ENCODE data around the gene HCST. TPM values are rescaled to one million over a fixed set of nuclear protein-coding genes. Genes with fewer than 3 reads are reported as not detected.

The HCST gene
- total and polyA plus RNA-seq, 2 of the 13 experiments (the other 11 are each of a cell fraction or from before 2014, with no cell fraction given), result 0.24 to 1.2 TPM

DNA sequence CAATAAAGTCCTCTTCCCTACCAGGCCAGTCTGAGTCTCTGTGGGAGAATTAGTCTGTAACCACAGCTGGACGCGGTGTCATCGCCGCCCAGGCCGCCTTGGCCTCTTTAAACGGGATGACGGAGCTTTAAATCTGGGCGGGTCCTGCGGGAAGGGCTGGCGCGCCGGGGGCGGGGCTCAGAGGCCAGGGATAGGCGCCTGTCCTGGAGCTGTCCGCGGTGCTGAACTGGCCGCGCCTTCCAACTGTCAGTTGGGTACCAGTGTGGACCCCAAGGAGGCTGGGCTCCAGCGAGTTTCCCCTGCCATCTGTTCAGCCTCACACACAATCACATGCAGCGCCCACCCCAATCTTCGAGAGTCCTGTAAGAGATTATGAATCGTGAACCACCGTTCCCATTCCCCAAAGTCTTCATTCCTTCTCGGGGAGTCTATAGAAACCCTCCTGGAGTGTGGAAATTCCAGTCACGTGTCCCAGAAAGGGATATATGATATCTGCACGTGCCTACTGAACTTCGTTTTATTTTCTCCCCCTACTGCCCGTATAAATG is 22.5 kb upstream of the HCST start (continued):
- TF ChIP-seq CBFB (CRISPR knock-in tag; IDR thresholded peaks at IDR 0.05) (peak; percentile 60; the same call in 1 of the 2 replicates), SP140L (CRISPR knock-in tag; IDR thresholded peaks at IDR 0.05; ENCODE audit: borderline replicate concordance) (peak; percentile 93; the same call in 1 of the 2 replicates), HMG20B (CRISPR knock-in tag; conservative IDR thresholded peaks at IDR 0.05) (0 out of 2 replicates have a peak, but pooled peaks have one; percentile 69), ZNF160 (CRISPR knock-in tag; IDR thresholded peaks at IDR 0.05) (peak; percentile 88; the same call in 1 of the 2 replicates), HIVEP1 (CRISPR knock-in tag; IDR thresholded peaks at IDR 0.05) (peak; percentile 58; the same call in 1 of the 2 replicates), RCOR2 (CRISPR knock-in tag; IDR thresholded peaks at IDR 0.05) (0 out of 2 replicates have a peak, but pooled peaks have one; percentile 42), GABPB1 (CRISPR knock-in tag; IDR thresholded peaks at IDR 0.05) (peak; percentile 72), MZF1 (CRISPR knock-in tag; IDR thresholded peaks at IDR 0.05; ENCODE audit: borderline replicate concordance) (peak; percentile 74; the same call in 1 of the 2 replicates), ZC3H13 (CRISPR knock-in tag; IDR thresholded peaks at IDR 0.05) (no peak), HHEX (CRISPR knock-in tag; IDR thresholded peaks at IDR 0.05) (no peak), ZNF124 (CRISPR knock-in tag; IDR thresholded peaks at IDR 0.05) (0 out of 2 replicates have a peak, but pooled peaks have one; percentile 81), KDM1A (CRISPR knock-in tag; IDR thresholded peaks at IDR 0.05) (no peak), ZNF264 (CRISPR knock-in tag; IDR thresholded peaks at IDR 0.05) (peak; percentile 88), NCOA5 (CRISPR knock-in tag; IDR thresholded peaks at IDR 0.05) (no peak), MED1 (CRISPR knock-in tag; IDR thresholded peaks at IDR 0.05) (peak; percentile 75; the same call in 1 of the 2 replicates), SOX5 (CRISPR knock-in tag; IDR thresholded peaks at IDR 0.05; ENCODE audit: borderline replicate concordance) (peak; percentile 64; the same call in 1 of the 2 replicates), HDAC6 (IDR thresholded peaks at IDR 0.05; ENCODE audit: low read depth, low read length) (no peak), HNRNPUL1 (IDR thresholded peaks at IDR 0.05; ENCODE audit: low read depth, low read length) (no peak), ZNF468 (CRISPR knock-in tag; IDR thresholded peaks at IDR 0.05) (no peak), CHCHD3 (CRISPR knock-in tag; IDR thresholded peaks at IDR 0.05) (peak; percentile 88), SIX1 (CRISPR knock-in tag; IDR thresholded peaks at IDR 0.05; ENCODE audit: borderline replicate concordance) (0 out of 2 replicates have a peak, but pooled peaks have one; percentile 34)
- TF ChIP-seq, protein P1, sequence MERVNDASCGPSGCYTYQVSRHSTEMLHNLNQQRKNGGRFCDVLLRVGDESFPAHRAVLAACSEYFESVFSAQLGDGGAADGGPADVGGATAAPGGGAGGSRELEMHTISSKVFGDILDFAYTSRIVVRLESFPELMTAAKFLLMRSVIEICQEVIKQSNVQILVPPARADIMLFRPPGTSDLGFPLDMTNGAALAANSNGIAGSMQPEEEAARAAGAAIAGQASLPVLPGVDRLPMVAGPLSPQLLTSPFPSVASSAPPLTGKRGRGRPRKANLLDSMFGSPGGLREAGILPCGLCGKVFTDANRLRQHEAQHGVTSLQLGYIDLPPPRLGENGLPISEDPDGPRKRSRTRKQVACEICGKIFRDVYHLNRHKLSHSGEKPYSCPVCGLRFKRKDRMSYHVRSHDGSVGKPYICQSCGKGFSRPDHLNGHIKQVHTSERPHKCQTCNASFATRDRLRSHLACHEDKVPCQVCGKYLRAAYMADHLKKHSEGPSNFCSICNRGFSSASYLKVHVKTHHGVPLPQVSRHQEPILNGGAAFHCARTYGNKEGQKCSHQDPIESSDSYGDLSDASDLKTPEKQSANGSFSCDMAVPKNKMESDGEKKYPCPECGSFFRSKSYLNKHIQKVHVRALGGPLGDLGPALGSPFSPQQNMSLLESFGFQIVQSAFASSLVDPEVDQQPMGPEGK (CRISPR knock-in tag; IDR thresholded peaks at IDR 0.05), result peak; percentile 55
- TF ChIP-seq, protein P2, sequence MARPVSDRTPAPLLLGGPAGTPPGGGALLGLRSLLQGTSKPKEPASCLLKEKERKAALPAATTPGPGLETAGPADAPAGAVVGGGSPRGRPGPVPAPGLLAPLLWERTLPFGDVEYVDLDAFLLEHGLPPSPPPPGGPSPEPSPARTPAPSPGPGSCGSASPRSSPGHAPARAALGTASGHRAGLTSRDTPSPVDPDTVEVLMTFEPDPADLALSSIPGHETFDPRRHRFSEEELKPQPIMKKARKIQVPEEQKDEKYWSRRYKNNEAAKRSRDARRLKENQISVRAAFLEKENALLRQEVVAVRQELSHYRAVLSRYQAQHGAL (CRISPR knock-in tag; IDR thresholded peaks at IDR 0.05; ENCODE audit: not compliant biosample characterization), result peak; percentile 96
- TF ChIP-seq, protein P3, sequence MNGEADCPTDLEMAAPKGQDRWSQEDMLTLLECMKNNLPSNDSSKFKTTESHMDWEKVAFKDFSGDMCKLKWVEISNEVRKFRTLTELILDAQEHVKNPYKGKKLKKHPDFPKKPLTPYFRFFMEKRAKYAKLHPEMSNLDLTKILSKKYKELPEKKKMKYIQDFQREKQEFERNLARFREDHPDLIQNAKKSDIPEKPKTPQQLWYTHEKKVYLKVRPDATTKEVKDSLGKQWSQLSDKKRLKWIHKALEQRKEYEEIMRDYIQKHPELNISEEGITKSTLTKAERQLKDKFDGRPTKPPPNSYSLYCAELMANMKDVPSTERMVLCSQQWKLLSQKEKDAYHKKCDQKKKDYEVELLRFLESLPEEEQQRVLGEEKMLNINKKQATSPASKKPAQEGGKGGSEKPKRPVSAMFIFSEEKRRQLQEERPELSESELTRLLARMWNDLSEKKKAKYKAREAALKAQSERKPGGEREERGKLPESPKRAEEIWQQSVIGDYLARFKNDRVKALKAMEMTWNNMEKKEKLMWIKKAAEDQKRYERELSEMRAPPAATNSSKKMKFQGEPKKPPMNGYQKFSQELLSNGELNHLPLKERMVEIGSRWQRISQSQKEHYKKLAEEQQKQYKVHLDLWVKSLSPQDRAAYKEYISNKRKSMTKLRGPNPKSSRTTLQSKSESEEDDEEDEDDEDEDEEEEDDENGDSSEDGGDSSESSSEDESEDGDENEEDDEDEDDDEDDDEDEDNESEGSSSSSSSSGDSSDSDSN (CRISPR knock-in tag; IDR thresholded peaks at IDR 0.05), result no peak
- TF ChIP-seq, protein P4, sequence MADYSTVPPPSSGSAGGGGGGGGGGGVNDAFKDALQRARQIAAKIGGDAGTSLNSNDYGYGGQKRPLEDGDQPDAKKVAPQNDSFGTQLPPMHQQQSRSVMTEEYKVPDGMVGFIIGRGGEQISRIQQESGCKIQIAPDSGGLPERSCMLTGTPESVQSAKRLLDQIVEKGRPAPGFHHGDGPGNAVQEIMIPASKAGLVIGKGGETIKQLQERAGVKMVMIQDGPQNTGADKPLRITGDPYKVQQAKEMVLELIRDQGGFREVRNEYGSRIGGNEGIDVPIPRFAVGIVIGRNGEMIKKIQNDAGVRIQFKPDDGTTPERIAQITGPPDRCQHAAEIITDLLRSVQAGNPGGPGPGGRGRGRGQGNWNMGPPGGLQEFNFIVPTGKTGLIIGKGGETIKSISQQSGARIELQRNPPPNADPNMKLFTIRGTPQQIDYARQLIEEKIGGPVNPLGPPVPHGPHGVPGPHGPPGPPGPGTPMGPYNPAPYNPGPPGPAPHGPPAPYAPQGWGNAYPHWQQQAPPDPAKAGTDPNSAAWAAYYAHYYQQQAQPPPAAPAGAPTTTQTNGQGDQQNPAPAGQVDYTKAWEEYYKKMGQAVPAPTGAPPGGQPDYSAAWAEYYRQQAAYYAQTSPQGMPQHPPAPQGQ (CRISPR knock-in tag; IDR thresholded peaks at IDR 0.05; ENCODE audit: borderline replicate concordance), result no peak
